Fibroblast of villous mesenchyme (primary cell): Measurements from ENCODE around the gene KCND3. TPM values are rescaled to one million over a fixed set of nuclear protein-coding genes. Genes with fewer than 3 reads are reported as not detected.

ENCODE experiments used
- DNase-seq: peaks from one replicate; pipeline ENCODE4 v3.0.0-alpha.2; 2010; ENCODE audit warnings: low read depth
- H3K4me3 ChIP-seq: 2 replicates; pipeline ENCODE4 v1.5.1; 2011; ENCODE audit warnings: low read depth, mild to moderate bottlenecking, low read length
- CTCF ChIP-seq: IDR thresholded peaks from 2 replicates; pipeline ENCODE4 v1.5.1; 2012; ENCODE audit warnings: low read depth, mild to moderate bottlenecking, low read length; ENCODE audit not compliant: insufficient read depth
- total RNA-seq: library from RNA; depleted of rRNA; stranded (reverse); fragments of >200 nt; gene quantifications from 2 replicates; pipeline ENCODE4 v1.2.3, GENCODE V29; 2012

KCND3 gene
- total RNA-seq, 1 donor = 1.7 TPM

- DNase-seq = no peak
- no peak overlapping the region for H3K4me3 ChIP-seq
- TF ChIP-seq CTCF = no peak
Measured at GRCh38 chr1:111904478-111905218, 84.8 kb downstream of the KCND3 start.

GRCh38 chr1:111903871-111904449, 85.5 kb downstream of the KCND3 start:
- DNase-seq = no peak
- TF ChIP-seq CTCF = no peak
- H3K4me3 ChIP-seq = no peak overlapping the region

DNA sequence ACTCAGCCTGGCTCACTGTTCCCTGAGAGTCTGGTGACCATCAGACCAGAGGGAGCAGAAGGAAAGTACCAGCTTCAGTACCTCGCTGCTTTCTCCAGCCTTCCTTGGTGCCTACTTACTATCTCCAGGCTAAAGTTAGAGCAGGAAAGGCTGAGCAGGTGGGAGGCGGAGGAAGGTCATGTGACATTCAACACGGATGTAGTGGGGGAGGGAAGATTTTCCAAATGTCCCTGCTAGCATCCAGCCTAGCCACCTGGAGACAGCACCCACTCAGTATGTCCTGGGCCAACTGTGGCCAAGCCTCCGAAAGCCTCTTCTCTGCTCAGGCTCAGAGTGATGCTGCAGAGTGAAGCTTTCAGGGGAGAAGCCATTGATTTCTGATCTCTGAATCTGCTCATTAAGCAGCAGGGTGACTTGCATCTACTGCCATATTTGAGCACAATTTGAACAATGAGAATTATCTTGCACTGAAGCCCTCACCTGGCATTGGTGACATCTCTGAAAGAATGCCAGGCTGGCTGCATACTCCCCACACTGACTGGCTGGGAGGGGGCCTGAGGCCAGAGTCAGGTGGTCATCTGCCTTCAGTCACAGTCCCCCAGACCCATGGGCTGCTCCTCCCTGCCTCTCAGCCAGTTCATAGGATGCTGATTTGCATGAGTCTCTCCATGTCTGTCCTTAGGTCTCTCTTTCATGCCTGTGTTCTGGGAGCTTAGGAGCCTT, 86.2 kb downstream of the KCND3 start:
- no peak for DNase-seq
- no peak overlapping the region for H3K4me3 ChIP-seq
- TF ChIP-seq CTCF = no peak

DNA sequence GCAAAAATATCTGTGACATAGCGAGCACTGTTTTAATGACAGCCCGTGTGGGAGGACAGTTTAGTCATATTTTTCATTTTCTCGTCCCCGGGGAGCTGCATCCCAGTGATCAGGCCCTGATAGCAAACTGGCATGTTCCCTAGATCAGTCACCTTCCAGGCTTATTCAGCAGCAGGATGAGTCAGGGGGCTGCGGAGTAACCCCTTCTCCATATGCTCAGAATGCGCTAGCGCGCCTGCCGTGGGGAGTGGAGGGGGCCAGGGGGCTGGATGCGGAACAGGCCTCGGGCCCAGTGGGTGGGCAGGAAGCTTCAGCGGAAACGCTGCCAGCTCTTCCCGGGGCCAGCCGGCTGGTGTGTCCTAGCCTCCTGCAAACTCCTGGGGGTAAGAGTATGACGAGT, 94.0 kb downstream of the KCND3 start:
- TF ChIP-seq CTCF = no peak
- H3K4me3 ChIP-seq = no peak overlapping the region
- no peak for DNase-seq

DNA sequence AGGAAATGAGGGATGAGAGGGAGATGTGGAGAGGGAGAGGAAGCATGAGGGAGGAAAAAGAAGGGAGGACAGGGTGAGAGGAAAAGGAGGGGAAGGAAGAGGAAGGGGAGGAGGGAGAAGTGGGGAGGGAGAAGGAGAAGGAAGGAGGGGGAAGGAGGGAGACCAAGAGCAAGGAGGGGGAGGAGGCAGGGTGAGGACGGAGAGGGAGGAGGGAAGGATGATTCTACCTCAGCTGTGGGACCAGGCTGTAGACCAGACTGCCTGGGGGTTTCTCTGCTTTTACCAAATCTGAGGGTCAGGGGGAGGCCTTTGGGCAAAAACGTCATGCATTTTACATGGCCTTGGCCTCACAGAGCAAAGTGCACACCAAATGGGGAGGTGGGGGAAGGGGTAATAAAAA, 94.5 kb downstream of the KCND3 start:
- H3K4me3 ChIP-seq = no peak overlapping the region
- TF ChIP-seq CTCF = no peak
- no peak for DNase-seq

GRCh38 chr1:111894497-111894896, 95.0 kb downstream of the KCND3 start:
- no peak for TF ChIP-seq CTCF
- no peak for DNase-seq
- H3K4me3 ChIP-seq = no peak overlapping the region
